Ishikawa (cell line): ENCODE results near the gene ADCY9.

Source experiments
- CREB1 ChIP-seq: IDR thresholded peaks from 2 replicates; pipeline ENCODE4 v1.6.1; 2012; ENCODE audit warnings: low read depth
- EGR1 ChIP-seq: IDR thresholded peaks from 2 replicates; pipeline ENCODE4 v1.6.1; 2012
- EP300 ChIP-seq: IDR thresholded peaks from 2 replicates; pipeline ENCODE4 v1.6.1; 2012; ENCODE audit warnings: borderline replicate concordance
- REST ChIP-seq: IDR thresholded peaks from 2 replicates; pipeline ENCODE4 v1.6.1; 2012; ENCODE audit warnings: low read depth, mild to moderate bottlenecking
- TCF12 ChIP-seq: IDR thresholded peaks from 2 replicates; pipeline ENCODE4 v1.6.1; 2012; ENCODE audit warnings: low read depth

DNA sequence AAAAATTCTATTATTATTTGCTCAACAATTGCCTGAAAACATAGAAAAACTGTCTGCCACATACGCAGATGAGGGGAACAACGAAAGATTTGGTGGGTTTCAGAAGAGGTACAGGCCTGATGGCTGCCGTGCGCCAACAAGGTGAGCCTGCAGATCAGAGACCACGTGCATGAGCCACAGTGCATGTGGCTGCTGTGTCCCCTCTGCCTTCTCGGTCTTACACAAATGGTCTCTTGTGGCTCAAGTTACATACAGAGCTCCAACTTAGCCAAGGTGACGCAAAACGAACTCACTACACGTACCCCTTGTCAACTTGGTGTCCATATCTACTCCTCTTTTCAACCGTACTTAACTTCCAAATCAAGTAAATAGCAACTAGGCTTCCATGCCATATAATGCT, 82.3 kb downstream of the ADCY9 start:
- TF ChIP-seq EGR1 (no peak), EP300 (no peak), REST (no peak), CREB1 (no peak), TCF12 (no peak)
